HuH-7 (cell line): ENCODE data around the gene BORCS5.

Experiments
- DNase-seq: peaks from one replicate; pipeline ENCODE4 v3.0.0; 2011; ENCODE audit warnings: low spot score

BORCS5 gene

DNA sequence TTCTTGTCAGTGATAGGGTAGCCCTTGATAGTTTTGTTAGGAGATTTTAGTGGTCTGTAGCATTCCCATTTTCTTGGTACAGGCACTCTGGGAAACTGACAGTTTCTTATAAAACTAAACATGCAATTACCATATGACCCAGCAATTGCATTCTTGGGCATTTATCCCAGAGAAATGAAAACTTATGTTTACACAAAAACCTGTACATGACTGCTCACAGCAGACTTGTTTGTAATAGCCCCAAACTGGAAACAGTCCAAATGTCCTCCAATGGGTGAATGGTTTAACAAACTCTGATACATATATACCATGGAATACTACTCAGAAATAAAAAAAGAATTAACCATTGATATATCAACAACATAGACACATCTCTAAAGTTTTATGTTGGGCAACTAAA lies 75.5 kb downstream of the BORCS5 start:
- no peak for DNase-seq

GRCh38 chr12:12433203-12433731 lies 76.4 kb downstream of the BORCS5 start:
- DNase-seq: no peak

DNA sequence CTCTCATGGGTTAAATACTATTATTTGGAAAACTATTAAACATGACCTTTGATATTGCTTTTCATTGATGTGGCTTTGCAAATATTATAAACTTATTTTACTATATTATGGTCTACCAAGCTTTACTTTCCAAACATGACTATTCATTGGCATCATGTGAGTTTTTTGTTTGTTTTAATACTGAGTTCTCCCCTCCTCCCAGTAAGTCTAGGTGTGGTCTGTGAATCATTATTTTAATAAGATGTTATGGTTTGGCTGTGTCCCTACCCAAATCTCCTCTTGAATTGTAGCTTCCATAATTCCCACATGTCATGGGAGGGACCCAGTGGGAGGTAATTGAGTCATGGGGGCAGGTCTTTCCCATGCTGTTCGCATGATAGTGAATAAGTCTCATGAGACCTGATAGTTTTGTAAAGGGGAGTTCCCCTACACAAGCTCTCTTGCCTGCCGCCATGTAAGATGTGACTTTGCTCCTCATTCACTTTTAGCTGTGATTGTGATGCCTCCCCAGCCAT lies 80.0 kb downstream of the BORCS5 start:
- DNase-seq: no peak

GRCh38 chr12:12439636-12440035 lies 82.8 kb downstream of the BORCS5 start:
- DNase-seq: peak; percentile 52

- no peak for DNase-seq
Measured at GRCh38 chr12:12440784-12441428, 84.0 kb downstream of the BORCS5 start.

DNA sequence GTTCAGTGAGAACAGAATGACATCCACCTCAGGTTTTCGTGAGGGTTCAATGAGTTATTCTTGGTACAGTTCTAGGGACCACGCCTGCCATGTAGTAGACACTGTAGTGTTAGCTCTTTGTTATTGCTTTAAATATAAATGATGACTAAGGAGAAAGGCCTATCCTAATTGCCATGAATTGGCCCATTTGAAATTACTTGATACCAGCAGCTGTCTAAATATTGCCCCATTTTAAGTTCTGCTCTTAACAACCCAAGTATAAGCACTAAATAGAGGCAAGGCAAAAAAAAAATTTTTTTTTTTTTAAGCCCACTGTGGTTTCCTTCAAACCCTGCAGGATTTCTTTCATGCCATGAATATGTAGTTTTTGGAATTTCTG lies 84.5 kb downstream of the BORCS5 start:
- no peak for DNase-seq

GRCh38 chr12:12441843-12442461 lies 85.1 kb downstream of the BORCS5 start:
- DNase-seq: no peak

DNA sequence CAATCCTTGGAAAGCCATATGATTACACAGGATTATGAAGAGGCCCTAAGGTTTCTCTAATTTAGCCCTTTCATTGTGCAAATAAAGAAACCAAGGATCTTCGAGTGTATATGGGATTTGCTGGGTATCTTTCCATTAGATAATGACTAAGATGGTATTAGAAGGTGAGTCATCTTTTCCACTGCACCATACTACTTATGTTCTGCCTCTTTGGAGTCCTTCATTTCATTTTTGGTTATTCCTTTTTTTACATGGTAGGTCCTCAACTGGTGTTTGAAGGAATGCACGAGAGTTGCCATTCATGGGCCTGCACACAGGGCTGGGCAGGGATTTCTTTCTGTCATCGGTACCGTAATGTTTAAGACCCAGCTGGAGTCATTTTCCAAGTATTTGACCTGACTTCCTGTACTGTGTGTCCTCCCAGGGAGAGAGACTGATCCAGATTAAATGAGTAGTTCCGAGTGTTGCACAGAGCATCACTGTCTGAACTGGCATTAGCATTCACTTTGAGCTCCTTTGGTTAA lies 85.7 kb downstream of the BORCS5 start:
- DNase-seq: no peak

GRCh38 chr12:12443431-12443878 lies 86.6 kb downstream of the BORCS5 start:
- DNase-seq: no peak

- DNase-seq: no peak
Measured at GRCh38 chr12:12445165-12445881, 88.4 kb downstream of the BORCS5 start.

- no peak for DNase-seq
Measured at GRCh38 chr12:12445882-12446181, 89.0 kb downstream of the BORCS5 start.

- no peak for DNase-seq
Measured at GRCh38 chr12:12446786-12447185, 89.9 kb downstream of the BORCS5 start.

DNA sequence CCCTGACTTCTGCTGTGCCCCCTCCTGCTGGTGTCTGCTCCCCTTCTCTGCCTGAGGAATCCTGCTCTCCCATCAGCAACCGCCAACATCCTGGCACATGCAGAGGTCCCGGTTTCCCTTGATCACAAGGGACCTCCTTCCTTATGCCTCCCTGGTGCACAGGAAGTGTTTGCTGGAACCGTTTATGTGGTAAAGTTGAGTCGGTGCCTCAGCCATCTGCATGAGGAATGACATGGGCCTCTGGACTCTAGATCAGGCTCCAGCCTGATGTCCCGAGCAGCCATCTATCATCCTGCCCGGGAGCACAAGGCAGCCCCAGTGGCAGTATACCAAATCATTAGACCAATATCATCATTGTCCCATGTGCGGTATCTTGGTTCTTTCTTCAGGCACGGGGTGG lies 90.4 kb downstream of the BORCS5 start:
- DNase-seq: no peak

DNA sequence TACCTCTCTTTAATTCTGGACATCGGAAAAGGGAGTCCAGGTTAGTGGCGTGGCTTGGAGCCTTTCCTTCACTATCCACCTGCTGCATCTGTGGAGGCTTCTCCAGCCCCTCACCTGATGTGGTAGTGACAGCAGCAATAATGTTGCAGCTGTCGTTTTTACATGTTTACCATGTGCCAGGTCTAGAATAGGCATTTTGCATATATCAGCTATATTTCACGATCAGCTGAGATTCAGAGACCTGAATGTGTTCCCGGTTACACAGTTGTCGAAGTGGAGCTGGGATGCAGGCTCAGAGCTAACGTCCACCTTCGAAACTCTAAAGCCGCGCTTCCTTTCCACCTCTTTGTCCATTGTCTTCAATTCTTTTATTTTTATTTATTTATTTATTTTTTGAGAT lies 91.0 kb downstream of the BORCS5 start:
- DNase-seq: no peak

GRCh38 chr12:12449533-12450025 lies 92.7 kb downstream of the BORCS5 start:
- DNase-seq: peak; percentile 75

- DNase-seq: peak; percentile 15
Measured at GRCh38 chr12:12450043-12450471, 93.2 kb downstream of the BORCS5 start.

GRCh38 chr12:12451098-12451497 lies 94.2 kb downstream of the BORCS5 start:
- DNase-seq: no peak

- DNase-seq: no peak
Measured at GRCh38 chr12:12452326-12452902, 95.5 kb downstream of the BORCS5 start.

- no peak for DNase-seq
Measured at GRCh38 chr12:12453635-12454034, 96.8 kb downstream of the BORCS5 start.

DNA sequence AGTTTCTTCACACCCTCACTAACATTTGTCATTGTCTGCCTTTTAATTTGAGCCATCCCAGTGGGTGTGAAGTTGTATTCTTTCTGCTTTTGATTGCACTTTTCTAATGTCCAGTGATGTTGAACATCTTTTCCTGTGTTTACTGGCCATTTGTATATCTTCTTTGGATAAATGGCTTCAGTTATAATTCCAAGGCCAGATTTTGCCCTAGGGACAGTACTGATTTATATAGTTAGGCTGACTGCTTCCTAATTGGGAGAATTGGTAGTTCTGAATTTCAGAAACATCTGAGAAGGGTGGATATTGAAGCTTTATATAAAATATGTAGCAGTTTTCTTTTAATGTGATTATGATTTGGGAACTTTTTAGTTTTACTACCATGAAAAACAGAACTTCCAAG lies 97.4 kb downstream of the BORCS5 start:
- no peak for DNase-seq

DNA sequence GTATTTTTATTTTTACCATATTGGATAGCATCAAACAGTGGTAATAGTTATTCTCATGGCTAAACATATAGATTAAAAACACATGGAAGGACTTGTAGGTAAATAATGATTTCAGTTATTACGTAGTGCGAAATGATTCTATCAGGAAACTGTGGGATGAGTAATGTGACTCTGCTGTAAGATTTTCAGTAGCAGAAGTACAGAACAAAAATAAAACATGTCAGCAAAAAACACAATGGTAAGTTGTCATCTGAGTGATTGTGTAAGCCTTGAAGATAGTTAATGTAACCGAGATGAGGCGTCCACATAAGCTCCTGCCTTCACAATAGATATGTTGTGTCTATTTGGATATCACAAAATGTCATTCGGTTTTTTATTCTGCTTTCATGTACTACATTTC lies 99.8 kb downstream of the BORCS5 start:
- no peak for DNase-seq
